Hepatocyte (in vitro differentiated cells): ENCODE measurements around the gene PRR4. TPM values are rescaled to one million over a fixed set of nuclear protein-coding genes. Genes with fewer than 3 reads are reported as not detected.

Experiments
- DNase-seq: peaks from one replicate; pipeline ENCODE4 v3.0.0-alpha.2; 2016; ENCODE audit warnings: low spot score
- H2AFZ ChIP-seq: fragments of 200-600 bp; sonication (generic); 2 replicates; pipeline ENCODE4 v1.6.0; 2016; ENCODE audit warnings: antibody characterized with exemption, mild to moderate bottlenecking
- H3K27ac ChIP-seq: fragments of 200-600 bp; sonication (generic); 2 replicates; pipeline ENCODE4 v1.5.1; 2016; ENCODE audit warnings: mild to moderate bottlenecking
- H3K27me3 ChIP-seq: fragments of 200-600 bp; sonication (generic); 2 replicates; pipeline ENCODE4 v1.6.1; 2016
- H3K36me3 ChIP-seq: fragments of 200-600 bp; sonication (generic); replicated peaks from 2 replicates; pipeline ENCODE4 v1.5.1; 2016; ENCODE audit warnings: low read depth; ENCODE audit not compliant: insufficient read depth
- H3K4me1 ChIP-seq: fragments of 200-600 bp; sonication (generic); 2 replicates; pipeline ENCODE4 v1.5.1; 2016; ENCODE audit warnings: mild to moderate bottlenecking, moderate library complexity; ENCODE audit not compliant: insufficient read depth
- H3K4me2 ChIP-seq: fragments of 200-600 bp; sonication (generic); 2 replicates; pipeline ENCODE4 v1.6.0; 2016
- H3K4me3 ChIP-seq: fragments of 200-600 bp; sonication (generic); 2 replicates; pipeline ENCODE4 v1.5.1; 2016; ENCODE audit warnings: mild to moderate bottlenecking
- H3K79me2 ChIP-seq: fragments of 200-600 bp; sonication (generic); 2 replicates; pipeline ENCODE4 v1.6.0; 2017; ENCODE audit warnings: mild to moderate bottlenecking
- H3K9me2 ChIP-seq: fragments of 200-600 bp; sonication (generic); replicated peaks from 2 replicates; pipeline ENCODE4 v1.6.0; 2017; ENCODE audit warnings: mild to moderate bottlenecking; ENCODE audit not compliant: insufficient read depth
- H3K9me3 ChIP-seq: fragments of 200-600 bp; sonication (generic); 2 replicates; pipeline ENCODE4 v1.5.1; 2016; ENCODE audit warnings: low read depth, mild to moderate bottlenecking
- H4K20me1 ChIP-seq: fragments of 200-600 bp; sonication (generic); 2 replicates; pipeline ENCODE4 v1.6.0; 2016; ENCODE audit warnings: mild to moderate bottlenecking; ENCODE audit not compliant: insufficient read depth, poor library complexity, severe bottlenecking
- EZH2 ChIP-seq: fragments of 200-600 bp; sonication (generic); IDR thresholded peaks from 2 replicates; pipeline ENCODE4 v1.6.1; 2016; ENCODE audit warnings: antibody characterized with exemption, mild to moderate bottlenecking, borderline replicate concordance
- EZH2phosphoT487 ChIP-seq: fragments of 200-600 bp; sonication (generic); IDR thresholded peaks from one replicate; pipeline ENCODE4 v1.6.1; 2018; ENCODE audit warnings: antibody characterized with exemption, mild to moderate bottlenecking, low read depth, moderate library complexity; ENCODE audit not compliant: unreplicated experiment, severe bottlenecking
- WGBS: methylation state at CpG from one replicate; pipeline ENCODE4 v1.1.6; 2016; ENCODE audit warnings: low lambda C conversion rate; ENCODE audit errors: missing lambda C conversion rate; 5-methylcytosine and 5-hydroxymethylcytosine counted together
- polyA plus RNA-seq: library from polyadenylated mRNA; unstranded; fragments of >200 nt; fragmentation: Nextera tagmentation; extraction: Ambion mirVana; gene quantifications from 2 replicates; pipeline ENCODE4 v1.2.1, GENCODE V29; 2016
- total RNA-seq: library from RNA; depleted of rRNA; stranded (reverse); fragments of >200 nt; gene quantifications from 2 replicates; pipeline ENCODE4 v1.2.3, GENCODE V29; 2014
- TF ChIP-seq, protein P1 (sequence below): fragments of 200-600 bp; sonication (generic); IDR thresholded peaks from 2 replicates; pipeline ENCODE4 v1.5.1; 2016; ENCODE audit warnings: antibody characterized with exemption, mild to moderate bottlenecking; ENCODE audit not compliant: poor library complexity

Gene PRR4
- total and polyA plus RNA-seq, 2 experiments from 2014 or later, result 3.9 to 6.4 TPM

DNA sequence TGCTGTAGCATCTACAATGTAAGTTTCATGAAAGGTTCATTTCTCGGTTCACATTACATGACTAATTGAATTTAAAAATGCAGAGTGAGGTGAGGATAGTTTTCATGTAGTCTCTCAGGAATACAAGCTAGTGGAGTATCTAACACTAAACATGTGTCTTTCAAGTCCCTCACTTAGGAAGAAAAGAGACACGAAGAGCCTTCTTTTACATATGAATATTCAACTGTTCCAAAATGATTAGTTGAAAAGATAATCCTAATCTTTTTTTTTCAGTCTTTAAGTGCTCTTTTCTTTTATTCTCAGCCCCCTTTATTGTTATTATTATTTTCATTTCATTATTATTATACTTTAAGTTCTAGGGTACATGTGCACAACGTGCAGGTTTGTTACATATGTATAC lies 10.8 kb downstream of the PRR4 start:
- Histone ChIP-seq H3K9me2 (no peaks in the 10 kb centered on the region), H3K27me3 (no peaks in the 10 kb centered on the region), H3K4me3 (no peak overlapping the region), H3K4me1 (no peaks in the 10 kb centered on the region), H3K4me2 (no peak overlapping the region), H3K9me3 (no peaks in the 10 kb centered on the region), H3K79me2 (no peaks in the 10 kb centered on the region), H4K20me1 (no peaks in the 10 kb centered on the region), H2AFZ (no peak overlapping the region), H3K36me3 (no peaks in the 10 kb centered on the region), H3K27ac (no peak overlapping the region)
- 85% methylated on average over 3 of the region's 3 CpGs for WGBS
- DNase-seq, result no peak
- TF ChIP-seq EZH2 (no peak), EZH2phosphoT487 (no peak)
- TF ChIP-seq, protein P1, sequence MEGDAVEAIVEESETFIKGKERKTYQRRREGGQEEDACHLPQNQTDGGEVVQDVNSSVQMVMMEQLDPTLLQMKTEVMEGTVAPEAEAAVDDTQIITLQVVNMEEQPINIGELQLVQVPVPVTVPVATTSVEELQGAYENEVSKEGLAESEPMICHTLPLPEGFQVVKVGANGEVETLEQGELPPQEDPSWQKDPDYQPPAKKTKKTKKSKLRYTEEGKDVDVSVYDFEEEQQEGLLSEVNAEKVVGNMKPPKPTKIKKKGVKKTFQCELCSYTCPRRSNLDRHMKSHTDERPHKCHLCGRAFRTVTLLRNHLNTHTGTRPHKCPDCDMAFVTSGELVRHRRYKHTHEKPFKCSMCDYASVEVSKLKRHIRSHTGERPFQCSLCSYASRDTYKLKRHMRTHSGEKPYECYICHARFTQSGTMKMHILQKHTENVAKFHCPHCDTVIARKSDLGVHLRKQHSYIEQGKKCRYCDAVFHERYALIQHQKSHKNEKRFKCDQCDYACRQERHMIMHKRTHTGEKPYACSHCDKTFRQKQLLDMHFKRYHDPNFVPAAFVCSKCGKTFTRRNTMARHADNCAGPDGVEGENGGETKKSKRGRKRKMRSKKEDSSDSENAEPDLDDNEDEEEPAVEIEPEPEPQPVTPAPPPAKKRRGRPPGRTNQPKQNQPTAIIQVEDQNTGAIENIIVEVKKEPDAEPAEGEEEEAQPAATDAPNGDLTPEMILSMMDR, result no peak

DNA sequence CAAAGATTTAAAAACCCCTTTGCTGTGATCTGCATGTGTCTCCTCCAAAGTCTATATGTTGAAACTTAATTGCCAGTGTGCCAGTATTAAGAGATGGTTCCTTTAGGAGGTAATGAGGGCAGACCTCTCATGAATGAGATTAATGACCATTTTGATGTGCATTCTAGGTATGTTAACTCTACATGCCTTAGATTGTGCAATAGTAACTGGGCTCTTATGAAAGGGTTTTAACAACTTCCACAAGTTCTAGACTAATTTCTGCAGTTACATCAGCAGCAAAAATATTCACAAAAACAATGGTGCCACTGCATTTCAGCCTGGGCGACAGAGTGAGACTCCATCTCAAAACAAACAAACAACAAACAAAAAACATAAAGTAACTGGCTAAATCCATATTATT lies 19.3 kb downstream of the PRR4 start:
- Histone ChIP-seq H3K4me2 (no peak overlapping the region), H3K9me2 (no peaks in the 10 kb centered on the region), H3K4me3 (no peak overlapping the region), H3K36me3 (no peaks in the 10 kb centered on the region), H2AFZ (no peak overlapping the region), H4K20me1 (no peaks in the 10 kb centered on the region), H3K27ac (no peak overlapping the region), H3K4me1 (no peaks in the 10 kb centered on the region), H3K9me3 (no peaks in the 10 kb centered on the region), H3K27me3 (no peaks in the 10 kb centered on the region), H3K79me2 (no peaks in the 10 kb centered on the region)
- WGBS, result 97% methylated on average over 1 of the region's 1 CpG
- DNase-seq, result no peak
- TF ChIP-seq EZH2 (no peak), EZH2phosphoT487 (no peak)
- TF ChIP-seq, protein P1, result no peak

DNA sequence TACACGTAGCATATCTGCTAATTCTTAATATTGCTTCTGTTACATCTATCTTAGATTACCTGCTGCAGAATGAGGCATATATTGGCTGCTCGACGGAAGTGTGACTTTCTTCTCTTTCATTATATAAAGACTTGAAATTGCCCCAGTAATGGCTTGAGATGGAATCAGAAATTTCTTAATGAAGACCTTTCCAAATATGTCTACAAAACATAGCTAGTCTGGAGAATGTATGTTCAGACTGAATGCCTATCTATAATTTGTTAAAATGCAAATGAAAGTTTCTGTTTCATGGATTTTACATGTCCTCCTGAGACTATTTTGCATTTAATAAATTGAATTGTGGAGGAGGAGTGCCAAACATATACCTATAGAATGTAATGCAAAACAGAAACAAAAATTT lies 23.0 kb downstream of the PRR4 start, which contains the start of gene TAS2R10:
Gene TAS2R10, minus strand, starts transcription at position 101 of the 400 bp plus-strand sequence. Its CDS starts 89 bp downstream, at position 12.
- H3K9me3 ChIP-seq, result no peaks in the 10 kb centered on the region
- H3K4me3 ChIP-seq, result no peak within 1 kb of the TSS
- 92% methylated on average over 3 of the region's 3 CpGs for whole genome bisulfite sequencing
- H3K27me3 ChIP-seq, result no peaks in the 10 kb centered on the region
- no peaks in the 10 kb centered on the region for H3K4me1 ChIP-seq
- no peaks in the 10 kb centered on the region for H4K20me1 ChIP-seq
- H3K27ac ChIP-seq, result no peak within 1 kb of the TSS
- TF ChIP-seq EZH2phosphoT487, result no peak
- TF ChIP-seq, protein P1, result no peak
- no peak for TF ChIP-seq EZH2
- DNase-seq, result no peak
- H3K4me2 ChIP-seq, result no peak within 1 kb of the TSS
- no peaks in the 10 kb centered on the region for H3K79me2 ChIP-seq
- H3K36me3 ChIP-seq, result no peaks in the 10 kb centered on the region
- H3K9me2 ChIP-seq, result no peaks in the 10 kb centered on the region
- H2AFZ ChIP-seq, result no peak within 1 kb of the TSS

DNA sequence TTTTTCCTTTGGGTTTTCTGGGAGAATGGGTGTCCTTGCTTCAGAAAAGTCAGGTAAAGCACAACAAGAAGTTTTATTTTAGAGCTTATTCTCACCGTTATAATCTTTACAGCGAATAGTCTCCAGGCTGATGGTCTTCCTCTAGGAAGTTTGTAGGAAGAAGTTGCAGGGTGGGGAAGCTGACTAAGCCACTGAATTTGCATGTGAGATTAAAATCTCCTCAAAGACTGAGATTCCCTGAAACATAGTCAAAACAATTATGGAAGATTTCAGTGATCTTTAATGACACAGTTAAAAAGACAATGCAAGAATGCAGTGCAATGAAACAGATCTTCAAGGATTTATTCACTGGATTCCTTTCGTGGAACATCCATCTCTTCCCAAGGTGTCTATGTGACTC lies 24.3 kb downstream of the PRR4 start:
- H2AFZ ChIP-seq, result no peak overlapping the region
- no peaks in the 10 kb centered on the region for H3K79me2 ChIP-seq
- no peak overlapping the region for H3K27ac ChIP-seq
- no peaks in the 10 kb centered on the region for H3K27me3 ChIP-seq
- DNase-seq, result no peak
- 81% methylated on average over 3 of the region's 3 CpGs for WGBS
- H3K9me3 ChIP-seq, result no peaks in the 10 kb centered on the region
- no peak overlapping the region for H3K4me3 ChIP-seq
- H3K4me2 ChIP-seq, result no peak overlapping the region
- TF ChIP-seq, protein P1, result no peak
- TF ChIP-seq EZH2 (no peak), EZH2phosphoT487 (no peak)
- no peaks in the 10 kb centered on the region for H4K20me1 ChIP-seq
- H3K4me1 ChIP-seq, result no peaks in the 10 kb centered on the region
- H3K36me3 ChIP-seq, result no peaks in the 10 kb centered on the region
- no peaks in the 10 kb centered on the region for H3K9me2 ChIP-seq
